ES-I3 (cell line): Measurements from ENCODE around the gene MIPOL1.
"Not testable (repeated sequence)": the region's sequence is repeated elsewhere in the genome, so short reads cannot be mapped to it uniquely, and the experiment has no call there.

Experiments used
- H3K36me3 ChIP-seq: 2 replicates; pipeline ENCODE4 v1.6.1; 2013; ENCODE audit warnings: mild to moderate bottlenecking, low read length, control low read depth, moderate library complexity; ENCODE audit not compliant: insufficient read depth
- H3K4me1 ChIP-seq: 2 replicates; pipeline ENCODE4 v1.6.1; 2013; ENCODE audit warnings: mild to moderate bottlenecking, control low read depth, low read length; ENCODE audit not compliant: insufficient read depth
- H3K9ac ChIP-seq: 2 replicates; pipeline ENCODE4 v1.6.1; 2013; ENCODE audit warnings: low read depth, mild to moderate bottlenecking, low read length, moderate library complexity
- H3K9me3 ChIP-seq: 2 replicates; pipeline ENCODE4 v1.6.1; 2013; ENCODE audit warnings: mild to moderate bottlenecking, low read length, moderate library complexity; ENCODE audit not compliant: control insufficient read depth, insufficient read depth

MIPOL1 gene

DNA sequence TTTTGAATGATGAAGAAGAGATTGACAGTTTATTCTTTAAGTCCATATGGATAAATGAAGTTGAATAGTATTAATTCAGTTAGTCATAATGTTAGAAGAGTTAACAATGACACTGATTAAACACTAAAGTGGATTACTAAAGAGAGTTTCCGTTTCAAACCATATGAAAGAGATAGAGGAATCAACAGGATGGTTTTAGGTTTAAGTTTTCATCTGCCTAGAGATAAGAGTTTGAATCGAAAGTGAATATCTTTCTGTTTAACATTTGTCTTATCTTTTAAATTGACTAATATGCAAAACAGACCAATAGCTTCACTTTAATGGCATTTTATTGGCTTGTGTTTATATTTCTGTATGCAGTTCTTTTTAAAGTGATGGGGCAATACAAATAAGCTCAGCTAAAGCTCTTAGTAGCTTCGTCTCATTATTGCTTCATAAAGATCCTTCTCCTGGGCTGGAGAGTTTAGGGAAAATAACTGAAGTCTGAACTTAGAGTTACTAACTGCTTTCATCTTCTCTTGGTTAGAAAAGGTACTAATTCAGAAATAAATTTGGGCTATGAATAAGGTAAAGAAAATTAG, 66.0 kb downstream of the MIPOL1 start:
- Histone ChIP-seq H3K9ac (no peak overlapping the region), H3K9me3 (no peaks in the 10 kb centered on the region), H3K4me1 (no peaks in the 10 kb centered on the region), H3K36me3 (no peaks in the 10 kb centered on the region)

DNA sequence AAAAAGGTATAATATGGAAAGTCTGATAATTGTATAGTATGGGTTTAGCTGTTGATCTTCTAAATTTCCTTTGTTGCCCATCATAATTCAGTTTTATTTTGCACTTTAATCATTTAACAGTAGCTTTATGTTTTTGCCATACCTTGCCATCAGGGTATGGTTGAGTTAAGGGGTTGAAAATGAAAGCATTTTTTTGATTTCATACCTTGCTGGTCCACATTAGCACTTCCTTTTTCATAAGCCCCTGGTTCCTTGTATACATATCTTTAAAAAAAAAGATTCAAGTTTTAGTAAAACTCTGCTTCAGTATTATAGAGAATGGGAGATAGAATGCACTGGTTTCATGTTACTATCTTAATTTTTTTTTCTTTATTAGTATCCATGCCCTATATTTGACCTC, 71.1 kb downstream of the MIPOL1 start:
- no peaks in the 10 kb centered on the region for H3K36me3 ChIP-seq
- H3K9me3 ChIP-seq, result no peaks in the 10 kb centered on the region
- H3K4me1 ChIP-seq, result no peaks in the 10 kb centered on the region
- no peak overlapping the region for H3K9ac ChIP-seq

DNA sequence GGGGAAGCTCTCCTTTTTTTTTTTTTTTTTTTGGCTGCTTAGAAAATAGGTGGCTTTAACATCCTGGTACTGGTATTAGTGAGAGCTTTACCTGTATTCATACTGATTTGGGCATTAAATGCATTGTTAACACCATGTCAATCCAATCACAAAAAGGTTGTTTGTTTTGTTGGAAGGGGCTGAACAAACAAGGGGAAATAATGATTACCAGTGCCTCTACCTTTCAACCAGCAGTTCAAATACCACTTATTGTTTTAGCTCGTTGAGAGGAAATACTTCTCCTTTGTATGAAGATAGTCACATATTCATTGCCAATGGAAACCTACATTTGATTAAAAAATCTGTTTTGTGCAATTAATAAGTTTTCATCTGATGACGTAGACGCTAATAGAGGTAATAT, 72.9 kb downstream of the MIPOL1 start:
- no peaks in the 10 kb centered on the region for H3K36me3 ChIP-seq
- no peaks in the 10 kb centered on the region for H3K4me1 ChIP-seq
- no peak overlapping the region for H3K9ac ChIP-seq
- no peaks in the 10 kb centered on the region for H3K9me3 ChIP-seq

DNA sequence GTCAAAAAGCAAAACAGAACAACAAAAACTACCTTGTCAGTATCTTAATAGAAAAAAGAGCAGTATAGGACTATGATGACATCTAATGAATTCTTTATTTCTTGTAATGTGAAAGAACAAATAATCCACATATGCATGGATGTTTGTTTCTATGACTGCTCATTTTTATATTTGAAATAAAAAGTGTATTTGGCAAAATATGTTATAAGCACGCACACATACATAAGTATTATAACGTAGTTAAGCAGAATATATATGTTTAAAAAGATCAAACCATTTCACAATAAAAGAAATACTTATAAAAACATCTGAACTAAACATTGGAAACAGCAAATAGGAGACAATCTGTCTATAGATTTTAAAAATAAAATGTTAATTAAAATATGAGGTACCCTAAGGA, 74.8 kb downstream of the MIPOL1 start:
- H3K9ac ChIP-seq, result no peak overlapping the region

DNA sequence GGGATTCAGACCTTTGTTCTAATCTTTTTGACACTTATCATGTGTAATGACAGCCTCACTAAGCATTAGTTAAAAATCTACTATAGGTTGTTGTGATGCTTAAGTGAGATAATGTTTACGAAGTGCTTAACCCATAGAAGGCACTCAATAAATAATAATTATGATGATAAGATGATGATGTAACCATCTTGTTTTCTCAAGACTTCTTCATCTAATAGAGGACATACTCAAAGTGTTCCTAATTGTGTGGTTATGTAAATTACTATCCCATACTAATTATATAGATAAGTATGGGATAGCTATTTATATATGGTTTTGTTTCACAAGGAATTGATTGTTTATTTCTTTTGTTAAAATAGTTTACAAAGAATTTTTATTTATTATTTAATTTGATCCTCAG, 76.9 kb downstream of the MIPOL1 start:
- H3K36me3 ChIP-seq, result no peaks in the 10 kb centered on the region
- H3K9me3 ChIP-seq, result no peaks in the 10 kb centered on the region
- no peaks in the 10 kb centered on the region for H3K4me1 ChIP-seq
- H3K9ac ChIP-seq, result no peak overlapping the region

More for the DNA sequence above, 74.8 kb downstream of the MIPOL1 start:
- H3K36me3 ChIP-seq, result no peaks in the 10 kb centered on the region
- no peaks in the 10 kb centered on the region for H3K4me1 ChIP-seq
- H3K9me3 ChIP-seq, result no peaks in the 10 kb centered on the region

DNA sequence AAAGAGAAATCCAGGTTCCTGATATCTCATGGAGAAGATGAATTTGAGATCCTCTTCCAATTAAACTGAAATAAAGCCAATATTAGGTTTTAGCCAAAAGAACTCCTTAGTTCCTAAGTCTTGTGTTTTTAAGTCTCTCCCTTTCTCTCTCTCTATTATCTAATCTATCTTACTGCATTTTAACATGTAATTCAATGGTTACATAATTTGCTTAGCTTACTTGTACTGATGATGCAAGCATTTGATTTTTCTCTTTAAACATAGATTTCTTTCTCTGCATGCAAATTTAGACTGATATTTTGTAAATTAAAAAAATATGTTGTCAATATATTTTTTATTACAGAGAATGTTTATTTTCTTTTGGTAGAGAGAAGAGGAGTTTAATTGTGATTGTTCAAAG, 78.2 kb downstream of the MIPOL1 start:
- Histone ChIP-seq H3K9ac (no peak overlapping the region), H3K4me1 (no peaks in the 10 kb centered on the region), H3K9me3 (no peaks in the 10 kb centered on the region), H3K36me3 (no peaks in the 10 kb centered on the region)

DNA sequence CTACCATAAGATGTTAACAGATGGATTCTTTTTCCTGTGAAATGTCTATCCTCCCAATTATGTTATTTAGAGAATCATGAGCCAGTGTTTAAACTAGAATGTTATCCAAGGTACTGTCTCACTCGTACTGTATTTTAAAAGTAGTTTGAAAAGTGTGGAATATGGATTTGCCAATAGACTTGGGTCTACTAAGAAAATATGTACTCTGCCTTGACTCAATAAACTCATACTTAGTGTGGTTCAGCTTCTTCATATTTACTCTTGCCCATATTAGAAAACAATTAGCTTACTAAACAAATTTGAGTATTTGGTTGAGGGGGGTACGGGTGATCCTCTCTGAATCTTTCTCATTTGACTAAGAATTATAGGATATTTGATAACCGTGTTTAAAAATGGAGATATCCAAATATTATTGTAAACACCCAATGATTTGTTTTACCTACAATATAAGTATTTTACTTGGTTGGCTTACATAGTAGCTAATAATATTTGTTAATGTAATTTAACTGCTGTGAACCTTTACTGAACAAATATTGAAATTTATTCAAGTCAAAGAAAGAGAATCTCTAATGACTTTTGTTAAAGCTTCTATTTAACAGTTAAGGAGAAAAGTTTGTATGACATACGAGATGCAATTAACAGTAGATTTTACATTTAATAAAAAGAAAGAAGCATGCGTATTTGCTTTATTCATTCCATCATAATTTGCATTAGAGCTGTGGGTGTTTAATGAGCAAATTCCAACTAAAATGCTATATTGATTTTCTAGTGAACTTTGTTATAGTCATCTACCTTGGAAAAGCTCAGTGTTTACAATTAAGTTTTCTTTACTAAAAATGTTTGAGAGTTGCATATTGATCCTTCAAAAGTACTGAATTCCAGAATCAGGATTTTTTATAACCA, 81.2 kb downstream of the MIPOL1 start:
- H3K4me1 ChIP-seq, result no peaks in the 10 kb centered on the region
- H3K36me3 ChIP-seq, result no peaks in the 10 kb centered on the region
- no peak overlapping the region for H3K9ac ChIP-seq
- no peaks in the 10 kb centered on the region for H3K9me3 ChIP-seq

DNA sequence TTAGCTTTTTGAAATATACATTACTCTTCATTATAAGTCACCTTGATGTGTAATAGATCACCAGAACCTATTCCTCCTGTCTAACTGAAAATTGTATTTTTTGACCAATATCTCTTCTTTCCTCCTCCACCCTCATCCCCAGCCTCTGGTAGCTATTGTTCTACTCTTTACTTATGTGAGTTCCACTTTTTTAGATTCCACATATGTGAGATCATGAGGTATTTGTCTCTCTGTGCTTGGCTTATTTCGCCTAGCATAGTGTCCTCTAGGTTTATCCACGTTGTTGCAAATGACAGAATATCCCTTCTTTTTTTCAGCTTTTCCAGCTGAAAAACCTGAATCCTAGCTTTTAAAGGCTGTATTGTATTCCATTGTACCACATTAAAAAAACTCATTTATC, 82.1 kb downstream of the MIPOL1 start:
- no peaks in the 10 kb centered on the region for H3K36me3 ChIP-seq
- H3K4me1 ChIP-seq, result no peaks in the 10 kb centered on the region
- H3K9ac ChIP-seq, result no peak overlapping the region
- no peaks in the 10 kb centered on the region for H3K9me3 ChIP-seq

DNA sequence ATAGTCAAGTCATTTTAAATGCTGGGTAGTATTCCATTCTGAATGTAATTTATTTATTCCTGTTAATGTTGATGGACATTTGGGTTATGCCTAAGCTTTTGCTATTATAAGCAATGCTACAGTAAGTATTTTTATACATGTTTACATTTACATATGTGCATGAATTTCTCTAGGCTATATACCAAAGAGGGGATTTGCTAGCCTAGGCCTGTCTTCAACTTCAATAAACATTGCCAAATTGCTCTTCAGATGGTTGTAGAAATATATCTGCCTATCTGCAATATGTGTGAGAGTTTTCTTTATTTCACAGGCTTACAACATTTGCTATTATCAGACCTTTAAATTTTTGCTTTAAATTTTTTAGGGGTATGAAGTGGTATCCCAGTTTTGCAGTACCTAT, 87.0 kb downstream of the MIPOL1 start:
- no peaks in the 10 kb centered on the region for H3K36me3 ChIP-seq
- H3K4me1 ChIP-seq, result no peaks in the 10 kb centered on the region
- no peak overlapping the region for H3K9ac ChIP-seq
- no peaks in the 10 kb centered on the region for H3K9me3 ChIP-seq

DNA sequence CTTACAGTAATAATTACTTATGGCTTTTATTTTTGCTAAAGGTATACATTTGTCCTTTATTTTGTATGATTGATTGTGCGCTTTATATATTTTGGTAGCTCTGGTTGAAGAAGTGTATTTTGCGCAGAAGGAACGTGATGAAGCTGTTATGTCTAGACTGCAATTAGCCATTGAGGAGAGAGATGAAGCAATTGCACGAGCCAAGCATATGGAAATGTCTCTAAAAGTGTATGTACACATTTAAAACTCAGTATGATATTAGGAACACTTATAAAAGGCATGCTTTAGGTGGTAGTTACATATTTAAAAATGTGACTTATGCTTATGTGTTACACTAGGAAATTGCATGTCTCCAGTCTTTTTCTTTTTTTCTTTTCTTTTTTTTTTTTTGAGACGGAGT, 87.5 kb downstream of the MIPOL1 start:
- H3K4me1 ChIP-seq, result no peaks in the 10 kb centered on the region
- H3K36me3 ChIP-seq, result no peaks in the 10 kb centered on the region
- H3K9ac ChIP-seq, result no peak overlapping the region
- no peaks in the 10 kb centered on the region for H3K9me3 ChIP-seq

DNA sequence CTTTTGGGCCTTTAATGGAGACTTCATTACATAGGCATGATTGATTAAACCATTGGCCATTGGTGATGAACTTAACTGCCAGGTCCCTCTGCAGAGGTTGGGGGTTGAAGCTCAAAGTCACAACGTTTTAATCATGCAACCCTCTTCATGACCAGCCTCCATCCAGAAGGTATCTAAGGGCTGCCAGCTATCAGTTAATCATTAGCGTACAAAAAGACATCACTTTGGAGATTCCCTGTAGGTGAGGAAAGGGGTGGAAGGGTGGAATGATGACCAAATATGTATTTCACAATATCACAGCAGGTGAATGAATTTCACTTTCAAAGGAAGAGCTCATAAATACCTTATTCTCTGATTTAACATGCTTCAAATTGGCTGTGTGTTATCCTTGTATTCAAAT, 92.0 kb downstream of the MIPOL1 start:
- Histone ChIP-seq H3K9ac (no peak overlapping the region), H3K4me1 (no peaks in the 10 kb centered on the region), H3K36me3 (no peaks in the 10 kb centered on the region), H3K9me3 (peaks cover 3% of the 10 kb centered on the region)

DNA sequence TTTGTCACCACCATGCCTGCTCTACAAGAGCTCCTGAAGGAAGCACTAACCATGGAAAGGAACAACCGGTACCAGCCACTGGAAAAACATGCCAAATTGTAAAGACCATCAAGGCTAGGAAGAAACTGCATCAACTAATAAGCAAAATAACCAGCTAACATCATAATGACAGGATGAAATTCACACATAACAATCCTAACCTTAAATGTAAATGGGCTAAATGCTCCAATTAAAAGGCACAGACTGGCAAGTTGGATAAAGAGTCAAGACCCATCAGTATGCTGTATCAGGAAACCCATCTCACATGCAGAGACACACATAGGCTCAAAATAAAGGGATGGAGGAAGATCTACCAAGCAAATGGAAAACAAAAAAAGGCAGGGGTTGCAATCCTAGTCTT, 97.5 kb downstream of the MIPOL1 start:
- not testable (repeated sequence) for H3K9ac ChIP-seq, H3K4me1 ChIP-seq, H3K36me3 ChIP-seq, H3K9me3 ChIP-seq

DNA sequence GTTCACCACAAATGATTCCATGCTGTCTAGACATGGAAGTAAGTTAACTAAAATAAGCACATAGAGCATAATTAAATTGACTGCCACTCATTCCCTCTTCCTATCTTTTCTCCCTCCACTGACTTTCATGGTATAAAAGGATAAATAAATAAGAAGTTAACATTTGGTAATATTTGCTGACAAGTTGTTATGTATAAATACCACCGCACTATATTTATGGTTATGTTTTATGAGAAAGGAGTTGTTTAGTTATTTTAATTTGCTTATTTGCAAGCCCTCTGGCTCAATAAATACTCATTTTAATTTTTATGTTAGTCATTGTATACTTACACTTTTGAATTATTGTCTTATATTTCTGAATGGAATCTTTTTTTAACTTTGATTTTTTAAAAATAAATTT, 113.5 kb downstream of the MIPOL1 start:
- no peaks in the 10 kb centered on the region for H3K4me1 ChIP-seq
- no peak overlapping the region for H3K9ac ChIP-seq
- no peaks in the 10 kb centered on the region for H3K9me3 ChIP-seq
- H3K36me3 ChIP-seq, result no peaks in the 10 kb centered on the region

DNA sequence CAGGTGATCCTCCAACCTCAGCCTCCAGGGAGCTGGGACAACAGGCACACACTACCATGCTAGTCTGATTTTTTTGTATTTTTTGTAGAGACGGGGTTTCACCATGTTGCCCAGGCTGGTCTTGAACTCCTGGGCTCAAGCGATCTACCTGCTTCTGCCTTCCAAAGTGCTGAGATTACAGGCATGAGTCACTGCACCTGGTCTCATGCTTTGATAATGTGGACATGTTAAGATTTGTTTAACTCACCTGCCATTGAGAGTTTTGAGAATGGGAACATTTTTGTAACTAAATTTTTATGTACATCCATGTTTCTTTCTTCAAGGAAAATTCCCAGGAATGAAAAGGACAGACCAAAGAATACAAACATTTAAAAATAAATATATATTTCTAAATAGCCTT, 121.2 kb downstream of the MIPOL1 start:
- no peaks in the 10 kb centered on the region for H3K4me1 ChIP-seq
- no peaks in the 10 kb centered on the region for H3K36me3 ChIP-seq
- H3K9ac ChIP-seq, result no peak overlapping the region
- H3K9me3 ChIP-seq, result no peaks in the 10 kb centered on the region

DNA sequence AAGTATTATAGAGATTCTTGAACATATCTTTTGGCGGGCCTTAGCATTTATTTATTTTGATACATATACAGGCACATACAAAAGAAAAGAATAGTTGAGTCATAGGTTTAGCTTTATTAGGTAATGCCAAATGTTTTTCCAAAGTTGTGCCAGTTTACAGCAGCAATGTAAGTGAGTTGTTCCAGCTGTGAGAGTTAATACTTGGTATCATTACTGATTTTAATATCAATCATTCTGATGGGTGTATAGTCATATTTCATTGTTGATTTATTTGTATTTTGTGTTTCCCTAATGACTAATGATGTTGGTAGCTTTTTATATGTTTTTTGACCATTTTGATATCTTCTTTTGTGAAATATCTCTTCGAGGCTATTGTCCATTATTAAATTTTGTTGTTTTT, 122.4 kb downstream of the MIPOL1 start:
- Histone ChIP-seq H3K4me1 (no peaks in the 10 kb centered on the region), H3K9ac (no peak overlapping the region), H3K9me3 (no peaks in the 10 kb centered on the region), H3K36me3 (no peaks in the 10 kb centered on the region)
